HCT116 (cell line): ENCODE results near the gene ESM1.

Experiments
- JUND ChIP-seq: IDR thresholded peaks from 2 replicates; pipeline ENCODE4 v1.6.1; 2012
- POLR2AphosphoS5 ChIP-seq: IDR thresholded peaks from 2 replicates; pipeline ENCODE4 v1.6.1; 2011; ENCODE audit warnings: mild to moderate bottlenecking, low read depth, low read length, moderate library complexity
- TF ChIP-seq, protein P1 (sequence below), 3 experiments: fragments of 200-600 bp in 1 of 3; sonication (generic) in 1 of 3; IDR thresholded peaks in 2 of 3; conservative IDR thresholded peaks in 1 of 3; 2 replicates each; pipeline ENCODE4 v1.5.1; 2012 to 2017; ENCODE audit warnings: low read depth in 2 of 3, low read length in 2 of 3, antibody characterized with exemption in 1 of 3, borderline replicate concordance in 1 of 3, control low read depth in 1 of 3, mild to moderate bottlenecking in 1 of 3, mixed read lengths in 1 of 3, mixed run types in 1 of 3, moderate library complexity in 1 of 3; ENCODE audit not compliant: insufficient read depth in 1 of 3

DNA sequence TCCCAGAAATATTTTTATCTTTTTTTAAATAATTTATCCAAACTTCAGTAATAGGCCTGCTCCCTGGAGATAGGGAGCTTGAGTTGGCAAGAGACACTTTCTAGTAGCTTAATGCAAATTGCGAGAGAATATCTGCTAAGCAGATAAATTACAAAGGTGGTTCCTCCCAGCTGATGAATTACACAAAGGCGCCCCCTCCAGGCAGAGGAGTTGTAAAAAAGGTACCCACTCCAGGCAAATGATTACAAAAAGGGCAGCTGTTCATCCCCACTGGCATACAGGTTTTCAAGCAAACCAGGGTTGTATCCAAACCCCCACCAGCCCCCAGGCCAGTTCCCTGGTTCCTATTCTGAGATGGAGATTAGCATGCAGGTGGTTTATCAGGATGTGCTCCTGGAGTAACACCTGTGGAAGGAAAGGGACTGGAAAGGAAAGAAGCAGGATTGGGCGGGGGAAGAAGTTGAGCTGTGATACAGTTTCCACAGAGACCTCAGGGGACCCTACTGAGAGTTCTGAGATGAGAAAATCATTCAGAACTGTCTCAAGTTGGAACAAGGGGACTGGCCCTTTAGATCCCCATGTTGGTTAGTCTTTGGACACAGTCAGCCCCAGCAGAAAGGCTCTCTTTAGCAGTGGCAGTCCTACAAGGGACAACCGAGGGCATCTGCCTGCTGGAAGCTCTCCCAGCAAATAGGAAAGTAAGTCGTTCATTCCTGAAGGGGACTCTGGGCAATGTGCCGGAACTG lies 25.5 kb downstream of the ESM1 start:
- TF ChIP-seq, protein P1, sequence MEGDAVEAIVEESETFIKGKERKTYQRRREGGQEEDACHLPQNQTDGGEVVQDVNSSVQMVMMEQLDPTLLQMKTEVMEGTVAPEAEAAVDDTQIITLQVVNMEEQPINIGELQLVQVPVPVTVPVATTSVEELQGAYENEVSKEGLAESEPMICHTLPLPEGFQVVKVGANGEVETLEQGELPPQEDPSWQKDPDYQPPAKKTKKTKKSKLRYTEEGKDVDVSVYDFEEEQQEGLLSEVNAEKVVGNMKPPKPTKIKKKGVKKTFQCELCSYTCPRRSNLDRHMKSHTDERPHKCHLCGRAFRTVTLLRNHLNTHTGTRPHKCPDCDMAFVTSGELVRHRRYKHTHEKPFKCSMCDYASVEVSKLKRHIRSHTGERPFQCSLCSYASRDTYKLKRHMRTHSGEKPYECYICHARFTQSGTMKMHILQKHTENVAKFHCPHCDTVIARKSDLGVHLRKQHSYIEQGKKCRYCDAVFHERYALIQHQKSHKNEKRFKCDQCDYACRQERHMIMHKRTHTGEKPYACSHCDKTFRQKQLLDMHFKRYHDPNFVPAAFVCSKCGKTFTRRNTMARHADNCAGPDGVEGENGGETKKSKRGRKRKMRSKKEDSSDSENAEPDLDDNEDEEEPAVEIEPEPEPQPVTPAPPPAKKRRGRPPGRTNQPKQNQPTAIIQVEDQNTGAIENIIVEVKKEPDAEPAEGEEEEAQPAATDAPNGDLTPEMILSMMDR (IDR thresholded peaks at IDR 0.05 in 2 of 3, conservative IDR thresholded peaks at IDR 0.05 in 1 of 3; ENCODE audit: borderline replicate concordance in 1 of 3, insufficient read depth in 1 of 3, low read depth in 2 of 3, low read length in 2 of 3): peak; percentile 24 to 68 (median 59); a peak in 5 of 6 replicates
- no peak for TF ChIP-seq JUND
- TF ChIP-seq POLR2AphosphoS5: no peak
